ENCODE data around the gene LDLRAD1.

The LDLRAD1 gene

DNA sequence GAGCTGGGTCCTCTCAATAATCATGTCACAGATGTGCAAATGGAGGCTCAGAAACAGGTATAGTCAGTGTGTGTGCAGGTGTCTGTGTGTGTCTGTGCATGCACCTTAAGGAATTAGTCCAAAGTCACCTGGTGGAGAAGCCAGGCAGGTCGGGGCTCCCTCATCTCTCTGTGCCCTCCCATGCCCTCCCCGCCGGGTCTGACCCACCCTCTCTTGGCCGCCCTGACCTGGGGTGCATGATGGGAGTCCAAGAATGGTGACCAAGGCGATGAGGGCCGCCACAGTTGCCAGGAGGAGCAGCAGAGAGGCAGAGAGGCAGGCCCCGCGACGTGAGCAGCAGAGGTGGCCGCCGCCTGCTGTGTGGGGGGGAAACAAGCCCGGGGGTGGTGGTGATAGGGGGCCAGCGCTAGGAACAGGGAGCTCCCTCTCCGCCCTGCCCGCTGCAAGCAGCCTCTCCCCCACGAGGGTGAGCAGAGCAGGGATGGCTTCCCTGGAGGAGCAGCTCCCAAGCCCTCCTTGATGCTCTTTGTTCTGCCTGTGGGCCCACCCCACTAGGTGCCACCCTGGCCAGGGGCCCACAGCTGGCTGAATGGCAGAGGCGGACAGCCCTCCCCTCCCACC lies 3.9 kb downstream of the LDLRAD1 start:
- H3K4me3 ChIP-seq (ENCODE audit: low read length) = no peak overlapping the region
- TF ChIP-seq CTCF (conservative IDR thresholded peaks at IDR 0.05; ENCODE audit: low read depth, low read length) = no peak
- DNase-seq (ENCODE audit: low read depth) = no peak

DNA sequence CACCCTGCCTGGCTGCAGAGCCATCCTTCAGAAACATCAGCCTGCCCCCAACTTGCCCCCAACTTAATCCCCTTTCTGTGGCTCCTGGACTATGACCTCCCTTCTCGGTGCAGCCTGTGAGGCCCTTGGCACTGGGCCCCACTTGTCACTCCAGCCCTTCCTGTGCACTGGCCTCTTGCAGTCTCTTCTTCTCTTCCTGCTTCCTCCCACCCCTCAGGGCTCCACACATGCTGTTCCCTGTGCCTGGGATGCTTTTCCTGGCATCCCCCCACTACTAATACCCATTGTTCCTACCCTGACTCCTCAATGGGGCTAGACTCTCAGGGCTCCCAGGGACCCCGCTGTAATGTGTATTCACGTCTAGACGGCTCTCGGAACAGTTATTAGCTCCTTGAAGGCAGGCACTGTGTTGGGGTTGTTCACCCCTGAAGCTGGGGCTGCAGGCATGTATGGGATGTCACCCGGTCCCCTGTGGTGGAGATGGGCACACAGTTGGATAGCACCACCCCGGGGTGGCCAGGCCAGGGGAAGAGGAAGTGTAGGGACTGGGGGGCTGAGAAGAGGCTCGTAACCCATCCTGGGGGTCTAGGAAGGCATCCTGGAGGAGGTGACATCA lies 4.5 kb downstream of the LDLRAD1 start:
- no peak for DNase-seq (ENCODE audit: low read depth)
- TF ChIP-seq CTCF (conservative IDR thresholded peaks at IDR 0.05; ENCODE audit: low read depth, low read length) = no peak
- no peak overlapping the region for H3K4me3 ChIP-seq (ENCODE audit: low read length)

DNA sequence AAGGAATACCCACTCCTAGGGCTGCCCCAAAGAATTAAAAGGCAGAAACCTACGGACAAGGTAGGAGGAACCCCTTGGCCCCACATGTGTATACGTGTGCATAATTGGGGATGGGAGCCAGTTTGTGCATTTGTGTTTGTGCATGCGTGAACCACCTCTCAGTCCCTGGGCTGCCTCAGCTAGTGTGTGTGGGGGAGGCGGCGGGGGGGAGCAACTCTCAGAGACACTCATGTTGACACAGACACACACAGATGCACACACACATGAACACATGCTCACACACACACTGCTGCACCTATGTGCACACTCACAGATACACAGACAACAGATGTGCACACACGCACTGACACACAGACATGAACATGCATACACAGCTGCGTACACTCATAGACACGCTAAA lies 5.1 kb downstream of the LDLRAD1 start:
- TF ChIP-seq CTCF (conservative IDR thresholded peaks at IDR 0.05; ENCODE audit: low read depth, low read length) = no peak
- H3K4me3 ChIP-seq (ENCODE audit: low read length) = no peak overlapping the region
- DNase-seq (ENCODE audit: low read depth) = no peak

GRCh38 chr1:54012008-54012325 lies 6.0 kb downstream of the LDLRAD1 start:
- TF ChIP-seq CTCF (conservative IDR thresholded peaks at IDR 0.05; ENCODE audit: low read depth, low read length) = no peak
- no peak for DNase-seq (ENCODE audit: low read depth)
- H3K4me3 ChIP-seq (ENCODE audit: low read length) = no peak overlapping the region

- no peak for DNase-seq (ENCODE audit: low read depth)
These were observed 6.5 kb downstream of the LDLRAD1 start for GRCh38 chr1:54011316-54012007.

GRCh38 chr1:54010415-54011117 lies 7.4 kb downstream of the LDLRAD1 start:
- TF ChIP-seq CTCF (conservative IDR thresholded peaks at IDR 0.05; ENCODE audit: low read depth, low read length) = no peak
- no peak for DNase-seq (ENCODE audit: low read depth)
- no peak overlapping the region for H3K4me3 ChIP-seq (ENCODE audit: low read length)

More at GRCh38 chr1:54011316-54012007, 6.5 kb downstream of the LDLRAD1 start:
- no peak overlapping the region for H3K4me3 ChIP-seq (ENCODE audit: low read length)
- no peak for TF ChIP-seq CTCF (conservative IDR thresholded peaks at IDR 0.05; ENCODE audit: low read depth, low read length)

Measured in retinal pigment epithelial cell (primary cell).